HG03469 (cell line): ENCODE results near the gene DDX21.
"Not testable (repeated sequence)": the region's sequence is repeated elsewhere in the genome, so short reads cannot be mapped to it uniquely, and the experiment has no call there.

Source experiments
- ATAC-seq: cut with Tn5 transposase; IDR thresholded peaks from one replicate; pipeline ENCODE4 v1.9.1; 2021; ENCODE audit warnings: mild to moderate bottlenecking, moderate library complexity, moderate number of reproducible peaks; ENCODE audit not compliant: unreplicated experiment

Gene DDX21

DNA sequence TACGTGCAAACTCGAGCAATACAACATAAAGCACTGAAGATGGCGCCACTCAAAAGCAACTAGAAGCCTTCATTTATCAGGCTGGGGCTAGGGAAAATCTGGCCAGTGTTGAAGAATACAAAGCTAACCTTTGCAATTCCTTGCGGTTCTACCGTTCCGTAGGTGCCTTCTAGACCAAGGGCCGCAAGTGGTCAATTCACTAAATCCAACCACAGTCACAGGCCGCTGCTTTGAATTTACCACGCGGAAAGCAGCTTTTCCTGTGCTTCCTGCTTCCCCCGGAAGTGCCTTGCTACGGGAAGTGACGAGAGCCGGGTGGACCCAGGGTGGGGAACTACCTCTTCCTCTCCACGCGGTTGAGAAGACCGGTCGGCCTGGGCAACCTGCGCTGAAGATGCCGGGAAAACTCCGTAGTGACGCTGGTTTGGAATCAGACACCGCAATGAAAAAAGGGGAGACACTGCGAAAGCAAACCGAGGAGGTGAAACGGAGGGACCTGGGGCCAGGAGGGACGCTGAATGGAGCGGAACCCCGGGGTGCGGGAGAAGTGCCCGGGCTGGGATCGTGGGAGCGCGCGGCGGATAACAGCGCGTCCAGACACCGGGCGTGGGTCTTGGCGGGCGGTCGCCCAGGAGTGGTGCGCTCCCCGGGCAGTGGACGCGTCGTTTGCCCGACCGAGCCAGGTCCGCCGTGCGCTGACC is at the start of gene DDX21:
DDX21 (plus strand) TSS at position 339 of the 701 bp plus-strand sequence; CDS start at position 395, 56 bp downstream.
- peak; percentile 55 for ATAC-seq

DNA sequence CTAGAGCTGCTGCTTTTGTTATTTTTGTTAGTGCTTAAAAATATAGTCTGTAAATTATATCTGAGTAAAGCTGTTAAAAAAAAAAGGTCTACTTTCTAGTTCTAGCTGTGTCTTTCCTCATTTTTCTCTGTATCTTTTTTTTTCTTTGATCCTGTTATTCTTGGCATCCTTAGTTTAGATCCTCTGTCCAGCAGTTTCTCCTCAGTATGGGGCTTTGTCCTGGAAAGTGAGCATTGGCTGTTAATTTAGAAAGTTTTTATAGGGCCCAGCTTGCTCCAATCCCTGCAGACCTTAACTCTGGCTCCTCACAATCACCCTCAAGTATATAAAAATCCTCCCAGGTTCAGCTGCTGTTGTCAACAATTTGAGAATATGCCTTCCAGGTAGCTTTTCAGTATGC is 31.4 kb upstream of the DDX21 start:
- no peak for ATAC-seq

DNA sequence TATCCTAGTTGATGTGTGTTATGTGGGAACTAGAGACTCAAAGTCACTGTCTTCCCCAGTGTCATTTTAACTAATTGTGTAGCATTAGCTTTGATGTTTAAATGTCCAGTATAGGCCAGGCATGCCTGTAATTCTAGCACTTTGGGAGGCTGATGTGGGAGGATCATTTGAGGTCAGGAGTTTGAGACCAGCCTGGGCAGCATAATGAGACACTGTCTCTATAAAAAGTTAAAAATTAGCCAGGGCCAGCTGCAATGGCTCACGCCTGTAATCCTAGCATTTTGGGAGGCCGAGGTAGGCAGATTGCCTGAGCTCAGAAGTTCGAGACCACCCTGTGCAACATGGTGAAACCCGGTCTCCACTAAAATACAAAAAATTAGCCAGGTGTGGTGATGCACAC is 30.5 kb upstream of the DDX21 start:
- ATAC-seq, result no peak

DNA sequence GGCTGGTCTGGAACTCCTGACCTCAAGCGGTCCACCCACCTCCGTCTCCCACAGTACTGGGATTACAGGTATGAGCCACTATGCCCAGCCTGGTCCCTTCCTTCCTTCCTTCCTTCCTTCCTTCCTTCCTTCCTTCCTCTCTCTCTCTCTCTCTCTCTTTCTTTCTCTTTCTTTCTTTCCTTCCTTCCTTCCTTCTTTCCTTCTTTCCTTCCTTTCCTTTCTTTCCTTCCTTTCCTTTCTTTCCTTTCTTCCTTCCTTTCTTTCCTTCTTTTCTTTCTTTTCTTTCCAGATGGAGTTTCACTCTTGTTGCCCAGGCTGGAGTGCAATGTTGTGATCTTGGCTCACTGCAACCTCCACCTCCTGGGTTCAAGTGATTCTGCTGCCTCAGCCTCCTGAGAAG is 26.8 kb upstream of the DDX21 start:
- not testable (repeated sequence) for ATAC-seq

DNA sequence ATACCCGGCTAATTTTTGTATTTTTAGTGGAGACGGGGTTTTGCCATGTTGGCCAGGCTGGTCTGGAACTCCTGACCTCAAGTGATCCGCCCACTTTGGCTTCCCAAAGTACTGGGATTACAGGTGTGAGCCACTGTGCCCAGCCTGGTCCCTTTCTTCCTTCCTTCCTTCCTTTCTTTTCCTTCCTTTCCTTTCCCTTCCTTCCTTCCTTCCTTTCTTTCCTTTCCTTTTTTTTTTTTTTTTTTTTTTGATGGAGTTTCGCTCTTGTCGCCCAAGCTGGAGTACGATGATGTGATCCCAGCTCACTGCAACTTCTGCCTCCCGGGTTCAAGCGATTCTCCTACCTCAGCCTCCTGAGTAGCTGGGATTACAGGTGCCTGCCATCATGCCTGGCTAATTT is 26.1 kb upstream of the DDX21 start:
- not testable (repeated sequence) for ATAC-seq

DNA sequence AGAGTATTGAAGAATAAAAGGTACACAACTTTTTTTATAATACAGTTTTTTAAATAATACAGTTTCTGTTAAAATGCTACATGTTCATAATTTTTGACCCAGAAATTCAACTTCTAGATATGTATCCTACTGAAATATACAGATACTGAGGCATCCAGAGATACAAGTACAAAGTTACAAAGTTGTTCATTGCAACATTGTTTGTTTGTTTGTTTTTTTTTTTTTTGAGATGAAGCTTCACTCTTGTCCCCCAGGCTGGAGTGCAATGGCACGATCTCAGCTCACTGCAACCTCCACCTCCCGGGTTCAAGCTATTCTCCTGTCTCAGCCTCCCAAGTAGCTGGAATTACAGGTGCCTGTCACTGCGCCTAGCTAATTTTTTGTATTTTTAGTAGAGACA is 23.1 kb upstream of the DDX21 start:
- ATAC-seq, result not testable (repeated sequence)

DNA sequence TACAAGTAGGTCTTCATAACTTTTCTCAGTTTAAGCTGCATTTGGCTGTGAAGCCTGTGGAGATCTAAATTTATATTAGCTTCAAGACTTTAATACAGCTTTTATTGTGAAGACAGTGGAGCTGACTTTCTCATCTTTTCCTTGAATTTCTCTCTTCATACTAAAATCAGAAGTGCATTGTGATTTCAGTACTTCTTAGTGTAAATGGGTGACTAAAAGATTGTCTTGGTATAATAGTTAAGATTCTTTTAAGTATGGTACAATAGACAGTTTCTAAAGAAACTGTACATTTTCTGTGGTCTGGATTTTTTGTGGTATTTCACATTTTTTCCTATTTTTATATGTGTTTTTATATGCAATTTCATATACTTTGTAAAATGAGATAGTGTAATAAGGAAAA is 21.0 kb upstream of the DDX21 start:
- ATAC-seq, result no peak

DNA sequence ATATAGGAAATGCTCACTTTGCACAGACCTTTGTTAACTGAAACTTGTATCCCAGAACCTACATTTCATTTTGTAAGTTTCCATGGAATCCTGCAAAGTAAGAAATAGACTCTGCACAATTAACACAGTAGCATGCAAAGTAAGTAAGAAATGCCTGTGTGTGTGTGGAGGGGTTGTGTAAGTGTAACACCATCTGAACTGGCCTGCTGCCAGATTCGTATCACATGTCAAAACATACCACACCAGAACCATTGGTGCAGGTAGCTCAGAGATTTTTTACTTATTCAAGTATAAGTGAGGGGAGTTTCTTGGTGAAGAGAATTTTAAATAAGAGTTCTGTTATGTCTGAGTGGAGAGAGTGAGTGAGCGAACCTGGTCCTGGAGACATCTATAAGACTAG is 17.9 kb upstream of the DDX21 start:
- no peak for ATAC-seq

DNA sequence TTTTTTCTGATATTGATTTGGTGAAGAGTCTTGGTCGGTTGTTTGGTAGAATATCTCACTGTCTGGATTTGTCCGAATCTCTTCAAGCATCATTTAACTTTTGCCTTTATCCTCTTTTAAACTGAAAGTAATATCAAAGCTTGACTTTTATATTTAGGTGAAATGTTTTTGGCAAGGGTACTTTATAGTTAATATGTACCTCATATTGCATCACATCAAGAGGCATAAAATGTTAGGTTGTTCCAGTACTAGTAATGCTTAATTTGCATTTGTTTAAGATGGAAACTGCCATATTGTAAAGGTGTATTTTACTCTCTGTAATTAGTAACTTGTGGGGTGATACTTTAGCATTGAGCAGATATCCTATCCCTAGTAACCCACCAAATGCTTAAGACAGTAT is 17.1 kb upstream of the DDX21 start:
- ATAC-seq, result no peak

DNA sequence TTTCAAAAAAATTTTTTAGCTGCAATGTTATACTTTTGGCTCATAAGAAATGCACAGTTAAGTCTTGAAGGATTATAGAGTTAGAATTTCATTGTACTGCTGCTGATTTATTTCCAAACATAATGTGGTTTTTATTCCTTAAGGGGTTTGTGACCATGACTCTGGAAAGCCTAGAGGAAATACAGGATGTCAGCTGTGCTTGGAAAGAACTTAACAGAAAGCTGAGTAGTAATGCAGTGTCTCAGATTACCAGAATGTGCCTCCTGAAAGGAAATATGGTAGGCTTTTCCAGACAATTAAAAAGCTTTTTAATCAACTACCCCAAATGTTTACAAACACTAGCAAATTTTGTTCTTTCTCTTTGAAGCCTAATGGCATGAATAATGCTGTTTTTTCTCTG is 15.1 kb upstream of the DDX21 start:
- ATAC-seq, result not testable (repeated sequence)

DNA sequence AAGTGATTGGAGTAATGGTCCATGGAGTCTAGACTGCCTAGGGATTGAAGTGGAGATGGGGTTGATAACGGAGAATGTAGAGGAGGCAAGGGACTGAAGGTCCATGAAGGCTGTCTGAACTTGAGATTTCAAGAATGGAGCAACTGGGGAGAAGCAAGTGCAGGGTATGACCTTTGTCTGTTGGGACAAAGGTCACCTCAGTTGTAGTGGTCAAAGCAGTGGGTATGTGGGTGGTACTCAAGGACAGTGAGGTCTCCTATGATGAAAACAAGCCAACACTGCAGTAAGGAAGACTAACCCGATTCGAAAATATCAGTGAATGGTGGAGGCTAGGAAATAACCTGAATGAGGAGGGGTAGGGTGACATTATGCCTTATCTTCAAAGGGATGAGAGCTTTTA is 5.4 kb upstream of the DDX21 start:
- ATAC-seq, result no peak

DNA sequence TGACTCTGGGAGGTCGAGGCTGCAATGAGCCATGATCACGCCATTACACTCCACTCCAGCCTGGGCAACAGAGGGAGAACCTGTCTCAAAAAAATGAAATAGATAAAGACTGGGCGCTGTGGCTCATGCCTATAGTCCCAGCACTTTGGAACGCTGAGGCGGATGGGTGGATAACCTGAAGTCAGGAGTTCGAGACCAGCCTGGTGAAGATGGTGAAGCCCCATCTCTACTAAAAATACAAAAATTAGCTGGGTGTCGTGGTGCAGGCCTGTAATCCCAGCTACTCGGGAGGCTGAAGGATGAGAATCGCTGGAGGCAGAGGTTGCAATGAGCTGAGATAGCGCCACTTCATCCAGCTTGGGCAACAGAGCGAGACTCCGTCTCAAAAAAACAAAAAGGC is 1.1 kb upstream of the DDX21 start:
- ATAC-seq, result no peak

DNA sequence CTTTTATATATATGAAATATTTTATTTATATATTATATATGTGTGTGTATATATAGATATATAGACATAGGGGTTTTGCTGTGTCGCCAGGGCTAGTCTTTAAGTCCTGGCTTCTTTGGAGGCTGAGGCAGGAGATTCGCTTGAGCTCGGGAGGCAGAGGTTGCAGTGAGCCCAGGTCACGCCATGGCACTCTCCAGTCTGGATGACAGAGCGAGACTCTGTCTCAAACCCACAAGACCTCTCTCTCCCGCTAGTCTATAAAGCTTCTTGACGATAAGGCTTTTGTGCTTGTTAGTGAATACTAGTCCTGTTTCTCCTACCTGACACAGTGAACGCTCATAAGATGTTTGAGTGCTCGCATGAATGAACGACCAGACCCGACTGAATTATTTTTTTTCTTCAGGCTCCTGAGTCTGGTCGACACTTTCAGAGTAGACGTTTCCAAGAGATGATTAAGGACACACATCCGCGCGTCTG is 577 bp upstream of the DDX21 start:
- ATAC-seq, result peak; percentile 18

DNA sequence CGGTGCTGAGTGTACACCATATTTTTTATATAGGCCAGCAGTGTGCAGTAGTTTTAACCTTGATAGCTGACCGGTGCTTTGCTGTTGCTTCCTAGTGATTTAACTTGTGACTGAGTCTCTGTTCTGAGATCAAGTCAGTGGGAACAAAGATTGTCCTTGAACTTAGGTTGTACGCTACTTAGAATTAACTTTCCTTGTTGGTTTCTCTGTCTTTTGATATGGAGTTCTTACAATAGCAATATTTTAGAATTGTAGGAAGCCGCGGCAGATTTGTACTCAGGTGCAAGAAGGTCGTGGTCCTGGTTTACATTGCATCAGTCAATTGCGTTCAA is 1.3 kb downstream of the DDX21 start:
- ATAC-seq, result no peak

DNA sequence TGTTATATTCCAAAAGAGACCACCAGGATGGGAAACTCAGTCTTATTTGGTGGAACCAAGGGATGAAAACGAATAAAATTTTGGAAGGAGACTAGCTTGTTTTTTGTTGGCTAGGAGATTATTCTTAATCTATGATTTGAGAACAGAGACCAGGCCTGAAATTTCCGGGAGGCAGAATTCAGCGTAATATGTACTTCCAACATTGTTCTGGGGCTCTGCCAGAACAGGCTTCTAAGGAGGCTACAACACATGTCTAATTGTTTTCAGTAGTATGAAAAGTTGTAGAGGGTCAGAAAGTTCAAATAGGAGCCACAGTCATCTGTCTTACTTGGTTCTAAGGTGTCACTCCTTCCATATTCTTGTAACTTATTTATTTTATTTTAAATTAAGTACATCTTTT is 1.7 kb downstream of the DDX21 start:
- ATAC-seq, result no peak

DNA sequence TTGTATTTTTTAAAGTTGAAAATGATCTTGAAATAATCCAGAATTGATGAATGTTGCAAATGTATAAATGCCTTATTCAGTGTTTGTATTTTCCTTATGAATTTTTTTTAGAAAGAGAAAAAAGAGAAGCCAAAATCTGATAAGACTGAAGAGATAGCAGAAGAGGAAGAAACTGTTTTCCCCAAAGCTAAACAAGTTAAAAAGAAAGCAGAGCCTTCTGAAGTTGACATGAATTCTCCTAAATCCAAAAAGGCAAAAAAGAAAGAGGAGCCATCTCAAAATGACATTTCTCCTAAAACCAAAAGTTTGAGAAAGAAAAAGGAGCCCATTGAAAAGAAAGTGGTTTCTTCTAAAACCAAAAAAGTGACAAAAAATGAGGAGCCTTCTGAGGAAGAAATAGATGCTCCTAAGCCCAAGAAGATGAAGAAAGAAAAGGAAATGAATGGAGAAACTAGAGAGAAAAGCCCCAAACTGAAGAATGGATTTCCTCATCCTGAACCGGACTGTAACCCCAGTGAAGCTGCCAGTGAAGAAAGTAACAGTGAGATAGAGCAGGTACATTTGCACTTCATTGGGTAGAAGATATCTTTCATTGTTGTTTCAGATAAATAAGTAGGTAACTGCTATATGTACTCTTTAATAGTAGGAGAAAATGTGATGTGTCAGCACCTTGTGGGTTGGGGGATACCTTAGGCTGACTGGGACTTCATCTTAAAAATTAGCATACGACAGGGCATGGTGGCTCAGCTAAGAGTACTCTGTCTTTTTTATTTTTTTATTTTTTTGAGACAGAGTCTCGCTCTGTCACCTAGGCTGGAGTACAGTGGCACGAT is 3.9 kb downstream of the DDX21 start:
- ATAC-seq, result no peak

DNA sequence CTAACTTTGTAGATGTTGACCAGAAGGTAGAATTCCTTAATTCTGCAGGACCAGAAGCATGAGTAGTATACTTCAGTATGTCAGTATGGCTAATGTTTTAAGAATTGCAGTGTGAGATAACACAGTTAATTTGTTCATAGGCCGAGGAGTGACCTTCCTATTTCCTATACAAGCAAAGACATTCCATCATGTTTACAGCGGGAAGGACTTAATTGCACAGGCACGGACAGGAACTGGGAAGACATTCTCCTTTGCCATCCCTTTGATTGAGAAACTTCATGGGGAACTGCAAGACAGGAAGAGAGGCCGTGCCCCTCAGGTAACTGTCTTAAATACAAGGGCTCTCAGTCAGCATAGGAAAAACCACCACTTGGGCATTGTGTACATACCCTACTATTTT is 7.2 kb downstream of the DDX21 start:
- ATAC-seq, result no peak

DNA sequence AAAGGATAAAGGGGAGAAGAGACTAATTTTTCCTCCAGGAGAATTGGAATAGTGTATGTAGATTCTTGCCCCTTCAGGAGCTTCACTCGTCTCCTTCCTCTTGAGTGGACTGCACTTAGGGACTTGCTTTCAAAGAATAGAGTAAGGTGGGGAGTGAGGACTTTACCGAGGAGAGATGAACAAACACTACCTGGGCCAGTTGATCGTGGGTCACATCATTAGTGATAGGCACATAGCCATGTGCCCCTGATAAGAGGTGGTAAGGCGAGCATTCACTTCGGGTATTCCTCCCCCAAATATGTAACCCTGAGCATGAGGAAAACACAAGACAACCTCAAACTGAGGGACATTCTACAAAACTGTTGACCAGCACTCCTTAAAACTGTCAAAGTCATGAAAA is 18.0 kb downstream of the DDX21 start:
- ATAC-seq, result no peak

DNA sequence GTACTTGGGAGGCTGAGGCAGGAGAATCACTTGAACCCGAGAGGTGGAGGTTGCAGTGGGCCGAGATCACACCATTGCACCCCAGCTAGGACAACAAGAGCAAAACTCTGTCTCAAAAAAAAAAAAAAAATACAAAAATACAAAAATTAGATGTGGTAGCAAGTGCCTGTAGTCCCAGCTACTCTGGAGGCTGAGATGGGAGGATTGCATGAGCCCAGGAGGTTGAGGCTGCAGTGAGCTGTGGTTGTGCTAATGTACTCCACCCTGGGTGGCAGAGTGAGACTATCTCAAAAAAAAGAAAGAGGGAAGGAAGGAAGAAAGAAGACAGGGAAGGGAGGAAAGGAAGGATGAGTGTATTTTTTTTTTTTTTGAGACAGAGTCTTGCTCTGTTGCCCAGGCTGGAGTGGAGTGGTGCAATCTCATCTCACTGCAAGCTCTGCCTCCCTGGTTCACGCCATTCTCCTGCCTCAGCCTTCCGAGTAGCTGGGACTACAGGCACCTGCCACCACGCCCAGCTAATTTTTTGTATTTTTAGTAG is 20.0 kb downstream of the DDX21 start:
- not testable (repeated sequence) for ATAC-seq

DNA sequence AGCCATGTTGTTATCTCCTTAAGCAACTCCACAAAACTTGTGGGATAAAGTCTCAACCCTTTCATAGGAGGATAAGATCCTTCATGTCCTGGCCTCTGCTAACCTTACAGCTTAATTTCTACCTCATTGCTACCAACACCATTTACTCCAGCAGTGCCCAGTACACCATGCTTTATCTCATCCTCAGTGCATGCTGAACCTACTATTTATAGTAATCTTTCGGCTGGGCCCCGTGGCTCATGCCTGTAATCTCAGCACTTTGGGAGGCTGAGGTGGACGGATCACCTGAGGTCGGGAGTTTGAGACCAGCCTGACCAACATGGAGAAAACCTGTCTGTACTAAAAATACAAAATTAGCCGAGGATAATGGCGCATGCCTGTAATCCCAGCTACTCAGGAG is 23.8 kb downstream of the DDX21 start:
- ATAC-seq, result not testable (repeated sequence)

DNA sequence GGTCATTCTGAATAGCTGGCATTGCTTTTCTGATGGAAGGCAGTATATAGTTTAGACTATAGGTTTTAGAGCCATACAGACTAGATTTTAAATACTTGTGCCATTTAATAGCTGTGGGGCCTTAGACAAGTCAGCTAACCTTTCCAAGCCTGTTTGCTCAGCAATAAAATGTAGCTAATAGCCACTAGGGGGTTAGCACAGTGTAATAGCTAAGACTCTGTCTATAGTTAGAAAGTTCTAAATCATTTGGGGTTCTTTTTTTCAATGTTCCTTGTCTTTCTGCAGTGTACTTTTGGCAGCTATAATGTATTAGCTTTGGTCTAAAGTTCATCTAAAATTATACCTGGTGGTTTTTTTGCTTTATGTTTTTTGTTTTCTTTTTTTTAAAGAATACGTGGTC is 25.1 kb downstream of the DDX21 start:
- no peak for ATAC-seq

DNA sequence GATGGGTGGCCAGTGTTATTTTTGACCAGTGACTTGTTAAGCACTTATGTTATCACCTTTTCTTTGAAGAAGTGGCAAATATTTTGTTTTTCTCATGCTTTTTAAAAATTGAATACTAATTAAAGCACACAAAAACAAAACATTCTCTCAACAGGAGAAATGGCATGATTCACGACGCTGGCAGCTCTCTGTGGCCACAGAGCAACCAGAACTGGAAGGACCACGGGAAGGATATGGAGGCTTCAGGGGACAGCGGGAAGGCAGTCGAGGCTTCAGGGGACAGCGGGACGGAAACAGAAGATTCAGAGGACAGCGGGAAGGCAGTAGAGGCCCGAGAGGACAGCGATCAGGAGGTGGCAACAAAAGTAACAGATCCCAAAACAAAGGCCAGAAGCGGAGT is 26.4 kb downstream of the DDX21 start:
- ATAC-seq, result no peak
